Activated gamma-delta T cell (primary cell): ENCODE measurements around the gene LGALS9.

ENCODE experiments used
- DNase-seq: peaks from one replicate; lab custom pipeline; 2025; lab: John Stamatoyannopoulos, UW

The LGALS9 gene

GRCh38 chr17:27603421-27603770 is 27.6 kb upstream of the LGALS9 start:
- no peak for DNase-seq

- DNase-seq: no peak
These were observed 26.9 kb upstream of the LGALS9 start for GRCh38 chr17:27603880-27604794.

GRCh38 chr17:27605409-27605808 is 25.6 kb upstream of the LGALS9 start:
- no peak for DNase-seq

GRCh38 chr17:27607521-27608091 is 23.4 kb upstream of the LGALS9 start:
- DNase-seq: no peak

GRCh38 chr17:27608328-27609230 is 22.4 kb upstream of the LGALS9 start:
- no peak for DNase-seq

- no peak for DNase-seq
These were observed 21.2 kb upstream of the LGALS9 start for GRCh38 chr17:27609611-27610303.

- DNase-seq: no peak
These were observed 20.7 kb upstream of the LGALS9 start for GRCh38 chr17:27610304-27610677.

GRCh38 chr17:27612160-27612770 is 18.7 kb upstream of the LGALS9 start:
- no peak for DNase-seq

- no peak for DNase-seq
These were observed 17.6 kb upstream of the LGALS9 start for GRCh38 chr17:27613433-27613832.

GRCh38 chr17:27615121-27615520 is 15.9 kb upstream of the LGALS9 start:
- DNase-seq: no peak

- DNase-seq: no peak
These were observed 14.6 kb upstream of the LGALS9 start for GRCh38 chr17:27616414-27616813.

- DNase-seq: no peak
These were observed 12.6 kb upstream of the LGALS9 start for GRCh38 chr17:27618417-27618816.

GRCh38 chr17:27620721-27621120 is 10.3 kb upstream of the LGALS9 start:
- no peak for DNase-seq

- no peak for DNase-seq
These were observed 9.5 kb upstream of the LGALS9 start for GRCh38 chr17:27621536-27621935.

GRCh38 chr17:27621942-27622559 is 8.9 kb upstream of the LGALS9 start:
- DNase-seq: no peak

GRCh38 chr17:27622986-27623385 is 8.0 kb upstream of the LGALS9 start:
- no peak for DNase-seq

- no peak for DNase-seq
These were observed 7.4 kb upstream of the LGALS9 start for GRCh38 chr17:27623614-27624013.

- no peak for DNase-seq
These were observed 6.4 kb upstream of the LGALS9 start for GRCh38 chr17:27624539-27624938.

- DNase-seq: no peak
These were observed 5.1 kb upstream of the LGALS9 start for GRCh38 chr17:27625856-27626255.

- DNase-seq: no peak
These were observed 3.5 kb upstream of the LGALS9 start for GRCh38 chr17:27627514-27627913.

- DNase-seq: no peak
These were observed 2.6 kb upstream of the LGALS9 start for GRCh38 chr17:27628376-27628775.
